Neutrophil (primary cell): ENCODE results near the gene STAB1.

Source experiments
- H3K27ac ChIP-seq: fragments of 200-600 bp; sonication (generic); 2 replicates; pipeline ENCODE4 v1.5.1; 2016; ENCODE audit warnings: mild to moderate bottlenecking, moderate library complexity
- H3K27me3 ChIP-seq: fragments of 200-600 bp; sonication (generic); 2 replicates; pipeline ENCODE4 v1.6.0; 2016; ENCODE audit warnings: mild to moderate bottlenecking
- H3K36me3 ChIP-seq: fragments of 200-600 bp; sonication (generic); 2 replicates; pipeline ENCODE4 v1.5.1; 2017
- H3K4me1 ChIP-seq, 2 experiments: fragments of 200-600 bp in 1 of 2; sonication (generic) in 1 of 2; 1 replicate in 1 of 2; 2 replicates in 1 of 2; pipeline versions ENCODE4 v1.5.1 to v1.6.1; 2013 to 2016; ENCODE audit warnings: low read depth in 1 of 2, low read length in 1 of 2, mild to moderate bottlenecking in 1 of 2, moderate library complexity in 1 of 2; ENCODE audit not compliant: control insufficient read depth in 1 of 2, insufficient read depth in 1 of 2
- H3K4me3 ChIP-seq, 2 experiments: fragments of 200-600 bp in 1 of 2; sonication (generic) in 1 of 2; 1 replicate in 1 of 2; 2 replicates in 1 of 2; pipeline ENCODE4 v1.5.1; 2013 to 2016; ENCODE audit warnings: low read depth in 1 of 2, low read length in 1 of 2, mild to moderate bottlenecking in 1 of 2, moderate library complexity in 1 of 2
- H3K9me3 ChIP-seq: fragments of 200-600 bp; sonication (generic); 2 replicates; pipeline ENCODE4 v1.5.1; 2016
- CTCF ChIP-seq: fragments of 200-600 bp; sonication (generic); IDR thresholded peaks from 2 replicates; pipeline ENCODE4 v1.5.1; 2016; ENCODE audit warnings: antibody characterized with exemption

STAB1 gene

GRCh38 chr3:52477796-52478095 is 17.4 kb upstream of the STAB1 start:
- peaks cover 100% of the 10 kb centered on the region for H3K36me3 ChIP-seq
- TF ChIP-seq CTCF, result no peak
- no peak overlapping the region for H3K27ac ChIP-seq
- H3K4me3 ChIP-seq, result no peak overlapping the region
- peaks cover 3 to 4% of the 10 kb centered on the region in 2 experiments for H3K4me1 ChIP-seq
- H3K27me3 ChIP-seq, result no peaks in the 10 kb centered on the region
- no peaks in the 10 kb centered on the region for H3K9me3 ChIP-seq

- Histone ChIP-seq H3K4me3 (no peak overlapping the region), H3K27me3 (no peaks in the 10 kb centered on the region), H3K27ac (no peak overlapping the region), H3K4me1 (peaks cover 3 to 4% of the 10 kb centered on the region in 2 experiments), H3K9me3 (no peaks in the 10 kb centered on the region), H3K36me3 (peaks cover 96% of the 10 kb centered on the region)
- TF ChIP-seq CTCF, result no peak
Measured at GRCh38 chr3:52479037-52479876, 15.9 kb upstream of the STAB1 start.

GRCh38 chr3:52479877-52480575 is 15.1 kb upstream of the STAB1 start:
- H3K27me3 ChIP-seq, result no peaks in the 10 kb centered on the region
- peaks cover 96% of the 10 kb centered on the region for H3K36me3 ChIP-seq
- H3K4me1 ChIP-seq, result peaks cover 3 to 4% of the 10 kb centered on the region in 2 experiments
- TF ChIP-seq CTCF, result no peak
- H3K4me3 ChIP-seq, result no peak overlapping the region
- H3K27ac ChIP-seq, result no peak overlapping the region
- H3K9me3 ChIP-seq, result no peaks in the 10 kb centered on the region

GRCh38 chr3:52480768-52481715 is 14.1 kb upstream of the STAB1 start:
- Histone ChIP-seq H3K36me3 (peaks cover 96% of the 10 kb centered on the region), H3K4me3 (no peak overlapping the region), H3K9me3 (no peaks in the 10 kb centered on the region), H3K27me3 (no peaks in the 10 kb centered on the region), H3K27ac (no peak overlapping the region), H3K4me1 (peaks cover under 1% of the 10 kb centered on the region in 2 experiments)
- no peak for TF ChIP-seq CTCF

- peak; percentile 14 for TF ChIP-seq CTCF
- Histone ChIP-seq H3K4me3 (no peak overlapping the region), H3K36me3 (peaks cover 96% of the 10 kb centered on the region), H3K9me3 (no peaks in the 10 kb centered on the region), H3K27me3 (no peaks in the 10 kb centered on the region), H3K27ac (no peak overlapping the region), H3K4me1 (no peaks in the 10 kb centered on the region)
Measured at GRCh38 chr3:52481819-52482521, 13.2 kb upstream of the STAB1 start.
